Stimulated activated CD8-positive, alpha-beta memory T cell treated with anti-CD3 and anti-CD28 coated beads, Interleukin-12 subunit alpha, Interleukin-12 subunit beta, amount 100 ng/mL, for 4 hours (primary cell): ENCODE measurements around the gene QSOX2.
"Not testable (repeated sequence)": the region's sequence is repeated elsewhere in the genome, so short reads cannot be mapped to it uniquely, and the experiment has no call there.

Experiments
- DNase-seq: peaks from one replicate; pipeline ENCODE4 v3.0.0-alpha.2; 2020; ENCODE audit warnings: low read depth

The QSOX2 gene

GRCh38 chr9:136282272-136282861 lies 36.8 kb upstream of the QSOX2 start:
- no peak for DNase-seq

GRCh38 chr9:136281421-136282271 lies 36.0 kb upstream of the QSOX2 start:
- no peak for DNase-seq

GRCh38 chr9:136280535-136281315 lies 35.1 kb upstream of the QSOX2 start:
- no peak for DNase-seq

GRCh38 chr9:136279471-136279870 lies 33.9 kb upstream of the QSOX2 start:
- no peak for DNase-seq

- no peak for DNase-seq
These were observed 33.3 kb upstream of the QSOX2 start for GRCh38 chr9:136278894-136279293.

- DNase-seq: no peak
These were observed 32.6 kb upstream of the QSOX2 start for GRCh38 chr9:136278221-136278620.

GRCh38 chr9:136277746-136278145 lies 32.1 kb upstream of the QSOX2 start:
- DNase-seq: no peak

- DNase-seq: no peak
These were observed 31.1 kb upstream of the QSOX2 start for GRCh38 chr9:136276716-136277115.

GRCh38 chr9:136275655-136276429 lies 30.2 kb upstream of the QSOX2 start:
- DNase-seq: no peak

- DNase-seq: no peak
These were observed 29.4 kb upstream of the QSOX2 start for GRCh38 chr9:136274786-136275654.

GRCh38 chr9:136273921-136274785 lies 28.5 kb upstream of the QSOX2 start:
- no peak for DNase-seq

- no peak for DNase-seq
These were observed 27.7 kb upstream of the QSOX2 start for GRCh38 chr9:136273244-136273865.

- no peak for DNase-seq
These were observed 24.6 kb upstream of the QSOX2 start for GRCh38 chr9:136270173-136270705.

GRCh38 chr9:136268735-136269134 lies 23.1 kb upstream of the QSOX2 start:
- no peak for DNase-seq

GRCh38 chr9:136268318-136268717 lies 22.7 kb upstream of the QSOX2 start:
- no peak for DNase-seq

GRCh38 chr9:136267261-136268111 lies 21.9 kb upstream of the QSOX2 start:
- peak; percentile 76 for DNase-seq

- not testable (repeated sequence) for DNase-seq
These were observed 21.0 kb upstream of the QSOX2 start for GRCh38 chr9:136266641-136267040.
